ENCODE data around the gene MORN5.

The MORN5 gene

DNA sequence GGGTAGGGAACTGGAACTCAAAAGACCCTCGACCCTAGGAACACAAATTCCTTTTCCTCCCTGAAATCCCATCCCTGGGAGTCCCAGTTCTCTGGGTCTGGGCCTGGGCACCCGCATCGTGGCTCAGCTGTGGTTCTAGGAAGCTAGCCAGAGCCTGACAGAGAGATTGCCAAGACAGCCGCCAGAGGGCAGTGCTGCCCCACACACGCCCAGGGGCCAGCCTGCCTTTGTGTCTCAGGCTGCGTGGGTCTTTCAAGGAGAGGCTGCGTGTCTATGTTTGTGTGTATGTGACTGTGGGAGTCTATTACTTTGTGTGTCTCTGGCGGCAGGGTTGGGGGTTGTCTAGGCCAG, 34.6 kb upstream of the MORN5 start:
- peak; percentile 92 for DNase-seq

- no peak for DNase-seq
These were observed 34.0 kb upstream of the MORN5 start for GRCh38 chr9:122125509-122126330.

- no peak for DNase-seq
These were observed 33.1 kb upstream of the MORN5 start for GRCh38 chr9:122126331-122127261.

GRCh38 chr9:122127396-122127798, 32.3 kb upstream of the MORN5 start:
- no peak for DNase-seq

- no peak for DNase-seq
These were observed 31.4 kb upstream of the MORN5 start for GRCh38 chr9:122128007-122128968.

DNA sequence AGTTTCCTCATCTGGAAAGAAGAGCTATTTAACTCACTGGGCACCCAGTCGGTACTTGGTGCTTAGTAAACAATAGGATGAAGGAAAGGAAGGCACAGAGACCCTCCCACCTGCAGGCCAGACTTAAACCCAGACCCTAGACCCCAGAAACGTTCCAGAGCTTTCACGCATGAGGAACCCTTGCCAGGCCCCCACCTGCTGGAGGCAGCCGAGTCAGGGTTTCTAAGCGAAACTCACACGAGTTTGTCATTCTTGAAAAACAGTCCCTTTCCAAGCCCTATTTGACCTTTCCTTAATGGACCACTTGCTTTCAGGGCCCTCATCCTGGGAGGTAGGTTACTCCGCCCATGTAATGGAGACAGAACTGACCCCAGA, 30.8 kb upstream of the MORN5 start:
- no peak for DNase-seq

GRCh38 chr9:122129969-122130368, 29.7 kb upstream of the MORN5 start:
- DNase-seq = no peak

GRCh38 chr9:122130837-122131236, 28.9 kb upstream of the MORN5 start:
- no peak for DNase-seq

- DNase-seq = no peak
These were observed 28.2 kb upstream of the MORN5 start for GRCh38 chr9:122131401-122132001.

DNA sequence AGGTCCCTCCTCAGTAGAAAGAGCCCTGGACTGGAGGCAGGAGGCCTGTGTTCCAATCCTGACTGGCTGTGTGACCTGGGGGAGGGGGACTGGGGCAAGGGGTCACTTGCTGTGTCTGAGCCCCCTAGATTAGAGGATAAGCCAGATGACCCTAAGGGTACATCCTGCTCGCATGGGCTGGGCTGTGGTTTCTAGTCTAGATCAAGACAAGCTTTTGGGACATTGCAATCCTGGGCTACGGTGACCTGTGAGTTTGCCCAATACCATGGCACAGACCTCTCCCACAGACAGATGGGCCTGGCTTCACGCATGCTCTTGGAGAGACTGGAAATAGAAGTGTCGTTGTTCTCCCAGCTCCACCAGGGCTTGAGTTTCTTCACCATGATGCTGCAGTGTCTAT, 27.2 kb upstream of the MORN5 start:
- no peak for DNase-seq

DNA sequence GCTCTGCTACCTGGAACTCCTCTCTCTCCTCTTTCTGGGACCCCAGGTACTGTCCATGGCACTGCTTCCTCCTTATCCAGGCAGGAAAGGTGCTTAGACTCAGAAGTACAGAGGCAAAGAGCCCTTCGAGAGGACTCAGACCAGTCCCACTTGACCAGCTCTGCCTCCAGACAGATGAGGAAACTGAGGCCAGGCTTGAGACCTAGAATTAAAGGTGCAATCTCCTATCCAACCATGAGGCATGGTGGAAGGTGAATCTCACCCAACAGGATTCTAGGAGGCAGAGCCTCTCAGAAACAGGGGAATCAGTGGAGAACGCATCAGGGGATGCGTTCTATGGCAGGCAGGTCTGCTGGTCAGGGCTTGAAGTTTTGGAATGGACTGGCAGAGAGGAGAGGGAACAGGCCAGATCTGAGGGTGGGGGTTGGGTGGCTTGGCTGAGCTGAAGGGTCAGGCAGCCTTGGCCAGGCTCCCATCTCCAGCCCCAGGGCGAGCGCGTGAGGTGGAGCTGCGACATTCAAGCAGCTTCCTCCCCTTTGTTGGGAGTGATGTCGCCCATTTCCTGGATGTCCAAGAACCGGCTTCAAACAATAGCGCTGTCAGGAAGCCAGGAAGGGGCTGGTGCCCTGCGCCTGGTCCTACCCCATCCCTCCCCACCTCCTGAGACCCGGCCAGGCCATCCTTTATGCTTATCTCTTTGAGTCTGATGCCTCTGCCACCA, 26.3 kb upstream of the MORN5 start:
- DNase-seq = no peak

GRCh38 chr9:122133984-122134535, 25.6 kb upstream of the MORN5 start:
- DNase-seq = no peak

DNA sequence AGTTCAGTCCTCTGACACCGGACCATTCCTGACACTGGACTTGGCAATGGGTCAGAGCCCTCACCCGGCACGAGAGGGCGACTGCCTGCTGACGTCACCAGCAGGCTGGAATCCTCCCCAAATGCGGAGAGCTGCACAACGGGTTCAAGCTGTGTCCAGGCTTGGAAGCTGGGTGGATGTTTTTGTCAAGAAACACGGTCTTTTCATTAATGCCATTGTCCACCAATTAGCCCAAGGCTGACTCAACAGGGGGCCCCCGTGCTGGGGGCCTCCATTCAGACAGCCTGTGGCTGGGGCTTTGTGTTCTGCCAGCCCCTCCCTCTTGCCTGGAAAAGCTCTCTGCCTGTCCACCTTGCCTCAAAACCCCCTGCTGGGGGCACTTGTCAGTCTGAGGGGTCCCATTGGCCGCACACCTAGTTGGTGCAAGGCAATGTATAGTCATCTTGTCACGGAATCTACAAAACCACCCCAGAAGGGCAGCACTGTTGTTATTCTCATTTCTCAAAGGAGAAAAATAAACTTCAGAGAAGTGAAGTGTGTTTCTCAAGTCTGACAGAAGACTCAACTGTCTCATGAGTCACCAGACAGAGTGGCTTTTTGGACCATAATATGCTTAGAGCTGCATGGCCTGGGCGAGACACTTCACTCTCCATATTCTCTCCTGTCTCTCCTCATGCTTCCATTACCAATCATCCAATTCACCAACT, 24.7 kb upstream of the MORN5 start:
- DNase-seq = peak; percentile 11

- no peak for DNase-seq
These were observed 24.2 kb upstream of the MORN5 start for GRCh38 chr9:122135529-122135859.

DNA sequence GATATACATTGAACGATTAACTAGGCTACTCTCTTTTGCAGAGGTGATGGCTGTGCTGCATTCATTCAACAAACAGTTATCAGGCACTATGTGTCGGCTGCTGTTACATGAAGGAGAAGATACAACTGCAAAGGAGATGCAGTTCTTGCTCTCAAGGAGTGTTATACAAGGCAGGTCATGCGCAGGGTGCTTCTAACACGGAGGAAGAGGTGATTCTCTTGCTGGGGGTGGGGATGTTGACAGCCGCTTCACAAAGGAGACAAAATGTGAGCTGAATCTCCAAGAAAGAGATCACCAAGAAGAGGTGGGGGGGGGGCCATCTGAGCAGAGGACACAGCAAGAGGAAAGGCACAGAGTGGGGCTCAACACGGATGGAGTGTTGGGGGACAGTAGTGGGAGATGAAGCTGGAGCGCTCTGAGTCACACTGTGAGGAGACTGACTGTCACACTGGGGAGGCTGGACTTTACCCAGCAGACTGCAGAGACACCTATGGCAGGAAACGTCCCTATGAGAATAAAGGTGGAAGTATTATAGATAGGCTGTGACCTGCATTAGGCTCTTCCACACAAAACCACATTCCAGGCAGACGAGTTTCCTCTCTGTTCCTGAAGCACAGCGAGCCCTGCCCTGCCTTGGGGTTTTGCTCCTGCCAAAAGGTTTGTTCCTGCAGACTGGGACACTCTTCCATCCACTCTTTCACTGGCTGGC, 21.0 kb upstream of the MORN5 start:
- DNase-seq = no peak

DNA sequence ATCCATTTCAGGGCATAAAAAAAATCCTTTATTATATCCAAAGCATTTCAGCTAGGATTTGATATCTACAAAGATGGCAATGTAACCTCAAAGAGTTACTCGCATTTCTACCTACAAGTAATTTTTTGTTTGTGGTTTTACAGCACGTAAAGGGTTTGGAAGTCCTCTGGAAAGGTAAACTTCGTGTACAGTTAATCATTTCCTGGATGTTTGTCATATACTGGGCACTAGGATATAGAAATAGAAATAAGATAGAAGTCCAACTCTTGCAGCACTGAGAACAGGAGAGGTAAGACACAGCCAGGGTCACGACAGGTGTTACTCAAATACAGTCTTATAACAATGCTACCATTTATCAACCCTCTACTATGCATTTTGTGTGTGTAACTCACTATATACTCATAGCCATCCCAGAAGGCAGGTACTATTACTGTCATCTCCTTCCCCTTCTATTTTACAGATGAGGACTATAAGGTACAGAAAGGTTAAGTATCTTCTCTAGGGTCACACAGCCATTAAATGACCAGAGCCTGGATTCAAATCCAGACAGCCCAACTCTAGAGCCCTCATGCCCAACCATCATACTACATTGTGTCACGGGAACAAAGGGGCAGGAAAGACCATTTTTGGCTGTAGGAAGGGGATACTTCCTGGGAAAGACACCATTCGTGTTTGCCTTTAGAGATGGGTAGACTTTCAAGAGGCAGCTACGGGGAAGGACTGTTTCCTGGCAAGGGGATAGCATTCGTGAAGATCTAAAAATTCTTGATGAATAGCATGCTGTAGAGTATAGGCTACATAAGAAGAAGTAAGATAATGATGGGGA, 19.1 kb upstream of the MORN5 start:
- no peak for DNase-seq

- DNase-seq = no peak
These were observed 18.0 kb upstream of the MORN5 start for GRCh38 chr9:122141671-122142070.

DNA sequence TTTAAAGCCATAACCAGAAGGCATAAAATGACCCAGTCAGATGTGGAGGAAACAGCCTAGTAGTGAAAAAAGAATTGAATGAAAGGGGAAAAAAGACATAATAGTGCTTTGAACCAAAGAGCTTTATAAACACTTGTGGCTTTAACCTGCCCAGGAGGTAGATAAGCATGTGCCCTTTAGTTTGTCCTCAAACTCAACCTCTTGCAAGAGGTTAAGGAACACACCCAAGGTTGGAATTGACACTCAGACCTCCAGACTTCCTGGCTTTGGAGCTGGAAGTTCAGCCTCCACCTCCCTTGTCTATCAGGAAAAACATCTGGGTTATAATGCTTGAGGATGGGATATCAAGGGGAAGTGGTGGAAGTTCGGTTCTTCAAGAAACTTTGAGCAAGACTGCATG, 16.4 kb upstream of the MORN5 start:
- DNase-seq = no peak

DNA sequence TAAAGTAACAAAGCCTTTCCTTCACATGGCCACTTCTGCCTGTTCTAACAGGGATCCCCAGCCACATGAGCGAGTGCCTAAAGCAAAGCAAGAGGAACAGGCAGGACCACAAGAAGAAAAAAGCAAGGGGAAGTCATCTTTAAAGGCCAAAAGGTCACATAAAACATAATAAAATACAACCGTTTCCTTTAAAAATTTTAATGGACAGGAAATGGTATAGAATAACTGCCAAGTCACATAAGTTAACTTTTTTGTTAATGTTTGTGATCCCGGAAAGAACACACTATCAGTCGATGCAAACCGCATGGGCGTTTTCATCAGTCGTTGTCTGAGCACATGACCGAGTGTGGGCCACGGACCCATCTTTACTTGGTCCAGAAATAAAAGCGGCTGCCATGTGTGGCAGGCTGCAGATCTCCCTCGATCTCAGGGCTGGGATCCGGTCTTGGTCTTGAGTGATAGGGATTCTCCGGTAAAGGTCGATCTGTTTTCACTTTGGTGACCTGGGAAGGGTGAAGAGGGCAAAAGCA, 15.8 kb upstream of the MORN5 start:
- DNase-seq = no peak
